Putamen (tissue), 1 donor: ENCODE data around the gene EPRS1.
"Not testable (repeated sequence)": the region's sequence is repeated elsewhere in the genome, so short reads cannot be mapped to it uniquely, and the experiment has no call there.

Experiments
- DNase-seq: peaks from one replicate; pipeline ENCODE4 v3.0.0-alpha.2; 2016; ENCODE audit warnings: low spot score

Gene EPRS1

GRCh38 chr1:220046052-220046930 is at the start of gene EPRS1:
EPRS1 (minus strand) TSS chr1:220046505; CDS start chr1:220046388, 117 bp downstream.
- DNase-seq = peak; percentile 97

GRCh38 chr1:220094016-220094911 is 48.0 kb upstream of the EPRS1 start, which contains the start of gene IARS2:
IARS2 (plus strand) TSS chr1:220094132; CDS start chr1:220094217, 85 bp downstream.
- peak; percentile 90 for DNase-seq

DNA sequence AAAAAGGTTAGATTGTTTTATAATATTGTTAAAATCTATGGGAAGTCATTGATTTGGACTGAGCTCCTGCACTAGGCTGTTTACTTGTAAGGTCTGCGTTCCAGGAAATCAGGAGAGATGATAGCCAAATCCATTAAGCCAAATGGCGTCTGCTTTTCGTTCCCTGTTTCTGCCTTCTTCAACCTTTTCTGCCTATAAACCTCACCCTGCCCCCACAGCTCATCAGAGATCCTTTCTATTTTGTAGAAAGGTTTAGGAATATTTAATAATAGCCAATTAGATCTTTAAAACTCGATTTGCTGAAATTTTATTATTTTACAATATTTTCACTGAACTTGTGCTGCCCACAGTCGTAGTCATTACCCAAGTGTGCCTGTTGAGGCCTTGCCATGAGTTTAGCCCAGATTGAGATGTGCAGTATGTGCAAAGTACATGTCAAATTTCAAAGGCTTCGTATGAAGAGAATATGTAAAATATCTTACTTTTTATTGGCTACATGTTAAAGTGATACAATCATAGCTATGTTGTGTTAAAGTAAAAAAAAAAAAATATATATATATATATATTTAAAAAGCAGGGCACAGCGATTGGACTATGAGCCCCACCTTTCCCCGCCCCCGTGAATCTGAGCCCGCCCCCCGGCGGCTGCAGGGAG is 47.2 kb upstream of the EPRS1 start:
- peak; percentile 11 for DNase-seq

DNA sequence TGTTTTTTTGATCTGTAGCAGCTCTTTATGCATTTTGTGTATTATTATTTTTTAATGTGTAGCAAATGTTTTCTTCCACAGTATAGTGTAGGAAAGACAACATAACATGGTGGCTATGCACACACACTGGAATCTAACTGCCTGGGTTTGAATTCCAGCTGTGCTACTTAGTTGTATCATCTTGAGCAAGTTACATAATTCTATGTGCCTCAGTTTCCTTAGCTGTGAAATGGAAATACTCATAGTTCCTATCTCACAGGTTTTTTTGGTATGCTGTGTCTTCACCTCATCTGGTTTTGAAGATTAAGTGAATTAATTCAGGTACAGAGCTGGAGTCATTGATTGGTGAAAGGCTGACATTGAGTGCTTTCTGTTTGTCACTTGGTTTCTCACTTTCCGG is 46.4 kb upstream of the EPRS1 start:
- no peak for DNase-seq

DNA sequence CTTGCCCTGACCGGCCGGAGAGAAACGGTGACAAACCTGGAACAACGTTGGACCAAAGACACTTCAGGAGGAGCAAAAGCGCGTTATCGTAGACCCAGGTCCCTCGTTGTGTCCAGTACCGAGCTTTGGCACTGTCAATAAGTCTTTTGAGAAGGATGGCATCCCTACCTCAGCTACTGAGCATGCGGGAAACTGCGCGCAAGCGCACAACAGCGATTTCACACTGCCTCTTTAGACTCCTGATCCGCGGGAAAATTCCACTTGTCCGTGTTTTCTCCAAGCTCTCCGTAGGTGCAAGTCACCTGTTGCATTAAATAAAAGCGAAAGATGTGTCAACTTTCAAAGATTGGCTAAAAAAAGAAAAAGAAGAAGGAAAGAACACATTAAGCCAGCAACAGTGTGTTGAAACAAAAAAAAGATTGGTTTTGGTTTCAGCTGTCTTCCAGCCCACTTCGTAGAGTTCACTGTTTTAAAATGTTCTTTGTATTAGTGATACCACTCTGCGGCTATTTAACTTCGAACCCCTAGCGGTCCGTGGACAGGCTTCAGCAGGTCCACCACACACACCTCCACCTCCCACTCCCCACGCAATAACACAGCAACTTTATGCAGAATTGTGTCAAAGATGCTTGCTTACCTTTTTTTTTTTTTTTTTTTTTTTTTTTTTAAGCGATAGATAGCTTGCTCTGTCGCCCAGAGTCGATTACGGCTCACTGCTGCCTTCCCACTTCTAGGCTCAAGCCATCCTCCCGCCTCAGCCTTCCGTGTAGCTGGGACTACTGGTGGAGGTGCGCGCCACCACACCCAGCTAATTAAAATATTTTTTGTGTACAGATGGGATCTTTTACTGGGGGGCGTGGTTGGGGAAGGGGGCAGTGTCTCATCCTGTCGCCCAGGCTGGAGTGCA is 43.6 kb upstream of the EPRS1 start, which contains the start of gene BPNT1:
Gene BPNT1, minus strand, starts transcription at position 139 of the 907 bp plus-strand sequence. CDS start 9,942 bp downstream, outside the sequence.
- DNase-seq = peak; percentile 93

- not testable (repeated sequence) for DNase-seq
These were observed 40.0 kb upstream of the EPRS1 start for GRCh38 chr1:220086261-220086686.

DNA sequence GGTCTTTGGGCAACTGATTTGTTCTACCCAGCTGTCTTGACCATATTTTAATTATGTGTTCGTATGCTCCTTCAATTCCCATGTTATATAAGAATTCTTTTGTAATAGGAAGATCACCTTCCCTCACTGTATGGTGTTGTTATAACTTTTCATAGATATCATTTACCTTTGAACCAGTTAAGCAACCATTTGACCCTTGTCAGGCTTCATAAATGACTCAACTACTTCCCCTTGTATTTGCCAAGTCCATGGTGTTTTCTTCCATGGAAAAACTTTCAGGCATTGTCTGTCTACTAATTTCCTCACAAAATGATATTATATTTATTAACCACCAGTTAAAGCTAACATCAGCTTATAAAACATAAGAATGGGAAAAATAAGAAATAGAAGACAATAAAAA is 38.2 kb upstream of the EPRS1 start:
- DNase-seq = no peak

DNA sequence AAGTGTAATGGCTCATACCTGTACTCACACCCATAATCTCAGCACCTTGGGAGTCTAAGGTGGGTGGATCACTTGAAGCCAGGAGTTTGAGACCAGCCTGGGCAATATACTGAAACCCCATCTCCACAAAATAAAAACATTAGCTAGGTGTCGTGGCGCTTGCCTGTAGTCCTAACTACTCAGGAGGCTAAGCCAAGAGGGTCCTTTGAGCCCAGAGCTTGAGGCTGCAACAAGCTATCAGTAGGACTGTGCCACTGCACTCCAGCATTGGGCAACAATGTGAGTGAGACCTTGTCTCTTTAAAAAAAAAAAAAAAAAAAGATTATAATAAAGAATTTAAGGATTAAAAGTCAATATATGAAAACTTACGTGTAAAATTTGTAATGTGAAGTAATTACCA is 31.6 kb upstream of the EPRS1 start:
- DNase-seq = no peak

DNA sequence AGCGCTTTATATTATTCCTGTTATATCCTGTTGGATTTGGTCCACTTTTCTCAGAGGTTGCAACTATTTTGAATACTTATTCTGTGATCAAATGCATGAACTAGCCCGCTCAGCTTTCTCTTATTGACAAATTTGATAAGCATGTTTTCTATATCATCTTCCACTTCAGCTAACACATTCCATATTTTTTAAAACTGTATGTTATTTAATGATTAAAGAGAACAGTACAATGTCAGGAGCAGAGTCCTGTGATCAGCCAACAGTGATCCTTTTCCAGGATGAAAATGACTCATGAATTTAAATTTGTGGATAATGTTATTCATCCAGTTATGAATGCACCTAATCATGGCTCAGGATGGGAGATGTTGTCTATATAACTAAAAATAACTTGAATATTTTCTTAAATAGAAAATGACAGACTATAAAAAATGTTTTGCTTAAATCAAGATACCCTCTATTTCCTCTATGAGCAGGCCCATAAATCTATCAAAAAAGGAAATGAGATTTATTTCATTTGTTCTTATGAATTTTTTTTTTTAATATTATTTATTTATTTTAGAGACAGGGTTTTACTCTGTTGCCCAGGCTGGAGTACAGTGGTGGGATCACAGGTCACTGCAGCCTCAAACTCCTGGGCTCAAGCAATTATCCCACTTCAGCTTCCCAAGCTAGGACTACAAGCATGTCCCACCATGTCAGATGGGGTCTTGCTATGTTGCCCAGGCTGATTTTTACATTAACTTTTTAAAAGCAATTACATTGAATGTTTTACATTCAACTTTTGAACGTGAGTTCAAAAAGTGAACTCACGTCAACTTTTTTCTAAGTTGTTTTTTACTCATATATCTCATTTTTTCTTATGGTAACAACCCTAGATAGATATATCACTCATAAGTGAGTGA is 30.8 kb upstream of the EPRS1 start:
- DNase-seq = peak; percentile 31

- peak; percentile 38 for DNase-seq
These were observed 21.2 kb upstream of the EPRS1 start for GRCh38 chr1:220067269-220068204.

DNA sequence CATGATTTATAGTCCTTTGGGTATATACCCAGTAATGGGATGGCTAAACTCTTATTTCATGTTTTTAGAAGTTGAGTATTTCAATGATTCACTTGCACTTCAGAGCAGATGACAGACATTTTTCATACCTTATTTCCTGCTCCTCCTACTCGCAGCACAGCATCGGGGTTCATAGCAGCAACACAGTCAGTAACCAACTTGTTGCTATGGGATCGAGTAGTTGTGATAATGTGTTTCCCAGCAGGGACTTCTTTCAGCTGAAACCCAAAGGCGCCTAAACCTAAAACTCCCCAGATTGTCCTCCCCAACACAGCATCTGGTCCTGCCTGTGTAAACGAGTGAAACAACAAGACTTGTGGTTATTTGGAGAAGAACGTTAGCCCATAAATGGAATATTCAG is 16.3 kb upstream of the EPRS1 start:
- no peak for DNase-seq

DNA sequence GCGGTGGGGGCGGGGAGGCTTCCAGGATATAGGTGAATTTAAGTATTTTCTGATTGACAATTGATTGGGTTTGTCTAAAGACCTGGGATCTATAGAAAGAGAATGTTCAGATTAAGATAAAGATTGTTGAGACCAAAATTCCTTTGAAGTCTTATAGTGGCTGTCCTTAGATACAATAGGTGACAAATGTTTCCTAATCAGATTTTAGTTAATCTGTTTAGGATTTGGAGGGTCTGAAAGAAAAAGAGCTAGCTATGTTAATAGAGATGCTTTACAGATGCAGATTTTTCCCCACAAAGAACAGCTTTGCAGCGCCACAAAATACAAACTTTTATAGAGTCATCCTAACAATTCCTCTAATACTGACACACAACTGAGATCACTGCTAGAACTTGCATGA is 14.6 kb upstream of the EPRS1 start:
- no peak for DNase-seq

GRCh38 chr1:220056374-220056773 is 10.1 kb upstream of the EPRS1 start:
- no peak for DNase-seq

DNA sequence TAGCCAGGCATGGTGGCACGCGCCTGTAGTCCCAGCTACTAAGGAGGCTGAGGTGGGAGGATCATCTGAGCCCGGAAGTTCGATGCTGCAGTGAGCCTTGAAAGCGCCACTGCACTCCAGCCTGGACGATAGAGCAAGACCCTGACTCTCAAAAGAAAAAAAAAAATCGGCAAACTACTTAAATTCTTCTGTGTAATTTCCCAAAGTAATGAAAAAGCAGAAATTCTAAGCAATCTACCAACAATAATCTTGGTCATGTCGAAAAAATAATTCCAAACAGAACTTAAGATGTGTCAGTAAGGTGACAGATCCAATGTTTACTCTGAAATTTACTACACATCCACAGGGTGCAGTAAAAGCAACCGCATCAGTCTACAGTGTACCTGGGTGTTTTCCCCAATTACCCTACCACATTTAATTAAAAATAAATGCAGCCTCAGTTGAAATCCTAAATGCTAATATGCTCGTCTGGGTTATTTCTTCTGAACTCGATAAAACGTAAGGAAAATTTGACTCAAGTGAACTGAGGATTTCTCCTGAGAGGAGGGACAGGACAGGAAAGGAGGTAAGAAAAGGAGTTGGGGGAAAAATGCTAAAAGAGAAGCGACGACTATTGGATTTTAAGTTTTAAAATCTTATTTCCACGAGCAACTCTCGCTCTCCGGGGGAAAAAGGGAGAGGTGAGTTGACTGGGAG is 801 bp downstream of the EPRS1 start:
- no peak for DNase-seq

DNA sequence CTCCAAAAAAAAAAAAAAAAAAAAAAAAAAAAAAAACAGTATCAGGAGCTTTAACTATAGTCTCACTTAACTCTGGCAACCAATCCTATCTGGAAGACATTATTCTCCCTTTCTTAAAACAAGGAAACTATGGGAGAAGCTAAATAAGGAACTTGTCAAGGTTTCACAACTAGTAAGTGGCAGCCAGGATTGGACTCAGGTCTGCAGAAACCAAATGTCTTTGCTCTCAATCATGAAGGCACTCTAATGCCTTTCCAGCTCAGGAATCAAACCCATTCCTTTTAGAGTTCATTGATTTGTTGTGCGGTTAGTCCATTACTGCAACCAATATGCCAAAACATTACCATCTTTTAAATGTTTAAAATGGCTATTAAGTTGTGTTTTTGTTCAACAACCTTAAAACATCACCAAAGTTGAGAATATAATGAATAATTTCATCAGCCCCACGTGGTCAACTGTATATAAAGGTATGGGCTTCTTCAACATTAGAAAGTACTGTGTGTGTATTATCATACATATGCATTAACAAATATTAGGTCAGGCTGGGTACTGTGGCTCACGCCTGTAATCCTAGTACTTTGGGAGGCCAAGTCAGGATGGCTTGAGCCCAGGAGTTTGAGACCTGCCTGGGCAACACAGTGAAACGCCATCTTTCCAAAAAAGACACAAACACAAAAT is 1.5 kb downstream of the EPRS1 start:
- no peak for DNase-seq

- no peak for DNase-seq
These were observed 2.7 kb downstream of the EPRS1 start for GRCh38 chr1:220043646-220044045.

DNA sequence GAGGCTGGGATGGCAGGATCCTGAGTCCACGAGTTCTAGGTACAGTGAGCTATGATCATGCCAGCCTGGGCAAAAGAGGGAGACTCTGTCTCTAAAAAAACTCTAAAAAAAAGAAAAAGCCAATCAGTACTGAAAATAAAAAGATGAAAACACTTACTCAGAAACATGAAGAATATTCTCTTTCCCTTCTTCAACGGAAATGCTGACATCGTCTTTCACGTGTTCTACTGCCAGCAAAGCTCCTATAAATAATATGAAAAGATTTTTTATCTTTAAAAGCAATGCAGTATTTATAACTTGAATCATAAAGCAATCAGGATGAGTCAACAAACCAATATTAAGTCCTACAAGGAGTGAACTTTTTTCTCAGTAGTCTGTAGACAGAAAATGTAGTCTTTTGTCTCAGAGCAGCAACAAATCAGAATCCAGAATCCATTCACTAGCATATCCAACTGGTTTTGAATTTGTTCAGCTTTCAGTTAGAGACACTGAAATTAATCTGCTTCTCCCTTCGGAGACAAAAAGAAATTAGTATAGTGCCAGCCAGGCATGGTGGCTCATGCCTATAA is 6.2 kb downstream of the EPRS1 start:
- DNase-seq = no peak
